Fibroblast of gingiva (primary cell): Measurements from ENCODE around the gene DYNLL1.
A peak's percentile ranks its signal among the peaks of the same experiment; 100 is the strongest.
"Not testable (repeated sequence)": the region's sequence is repeated elsewhere in the genome, so short reads cannot be mapped to it uniquely, and the experiment has no call there.

ENCODE experiments used
- DNase-seq: peaks from one replicate; pipeline ENCODE4 v3.0.0-alpha.2; 2011; ENCODE audit warnings: low read depth

DYNLL1 gene

DNA sequence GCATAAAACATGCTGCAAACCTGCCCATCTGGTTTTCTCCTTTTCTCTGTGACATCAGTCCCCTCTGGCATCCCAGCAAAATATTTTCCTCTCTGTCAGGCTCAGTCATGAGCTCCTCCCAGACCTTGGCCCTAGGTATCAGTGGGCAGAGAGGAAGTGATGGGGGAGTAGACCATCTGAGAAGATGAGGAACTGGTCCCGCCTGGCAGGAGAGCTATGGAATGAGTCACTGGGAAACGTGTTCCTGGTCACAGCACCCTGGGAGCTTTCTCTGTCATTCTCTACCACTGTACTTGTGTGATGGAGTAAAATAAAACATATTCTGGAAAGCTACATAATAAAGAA, 21.3 kb upstream of the DYNLL1 start:
- no peak for DNase-seq

DNA sequence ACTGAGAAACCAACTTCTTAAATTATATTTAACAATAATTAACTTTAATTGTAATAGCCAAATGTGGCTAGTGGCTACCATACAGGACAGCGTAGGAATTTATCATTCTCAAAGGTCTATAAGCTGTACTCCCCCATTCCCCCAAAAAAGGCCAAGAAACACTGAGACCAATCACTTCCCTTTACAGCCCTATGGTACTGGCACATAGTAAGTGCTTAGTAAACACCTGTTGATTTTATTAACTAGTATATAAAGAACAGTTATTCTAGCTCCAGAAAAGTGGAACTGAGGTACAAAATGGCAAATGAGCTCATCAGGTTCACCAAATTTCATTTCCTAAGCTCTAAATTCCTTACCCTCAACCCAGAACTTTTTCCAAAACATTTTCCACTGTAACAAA, 20.3 kb upstream of the DYNLL1 start:
- DNase-seq, result no peak

DNA sequence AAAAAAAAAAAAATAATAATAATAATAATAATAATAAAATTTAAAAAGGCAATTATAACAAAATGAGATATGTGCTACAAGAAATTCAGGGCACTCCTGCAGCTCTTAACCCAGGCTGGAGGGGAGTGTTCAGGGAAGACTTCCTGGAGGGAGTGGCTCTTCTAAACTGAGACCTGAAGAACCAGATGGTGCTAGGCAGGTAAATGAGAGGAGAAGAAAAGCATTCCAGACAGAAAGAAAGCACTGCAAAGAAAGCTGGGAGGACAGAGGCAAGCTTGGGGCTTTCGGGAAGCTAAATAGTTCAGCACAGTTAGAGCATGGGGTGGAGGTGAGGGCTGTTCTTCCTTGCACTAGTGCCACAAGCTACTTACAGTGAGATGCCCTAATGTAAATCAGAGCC, 16.5 kb upstream of the DYNLL1 start:
- no peak for DNase-seq

DNA sequence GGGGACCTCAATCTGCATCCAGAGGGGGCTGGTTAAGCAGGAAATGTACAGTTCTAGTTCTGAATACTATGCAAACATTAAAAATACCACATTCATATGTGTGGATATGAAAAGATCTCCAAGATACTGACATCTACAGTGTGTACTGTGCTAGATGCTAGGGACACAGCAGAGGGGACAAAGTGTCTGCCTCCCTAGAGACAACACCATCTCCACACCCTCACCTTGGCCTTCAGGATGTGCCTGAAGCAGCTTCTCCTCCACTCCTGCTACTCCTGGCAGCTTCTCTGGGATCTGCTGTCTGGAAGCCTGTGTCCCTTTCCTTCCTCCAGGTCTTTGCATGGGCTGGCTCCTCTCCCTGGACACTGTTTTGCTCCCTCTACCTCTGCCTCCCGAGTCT, 15.7 kb upstream of the DYNLL1 start:
- no peak for DNase-seq

DNA sequence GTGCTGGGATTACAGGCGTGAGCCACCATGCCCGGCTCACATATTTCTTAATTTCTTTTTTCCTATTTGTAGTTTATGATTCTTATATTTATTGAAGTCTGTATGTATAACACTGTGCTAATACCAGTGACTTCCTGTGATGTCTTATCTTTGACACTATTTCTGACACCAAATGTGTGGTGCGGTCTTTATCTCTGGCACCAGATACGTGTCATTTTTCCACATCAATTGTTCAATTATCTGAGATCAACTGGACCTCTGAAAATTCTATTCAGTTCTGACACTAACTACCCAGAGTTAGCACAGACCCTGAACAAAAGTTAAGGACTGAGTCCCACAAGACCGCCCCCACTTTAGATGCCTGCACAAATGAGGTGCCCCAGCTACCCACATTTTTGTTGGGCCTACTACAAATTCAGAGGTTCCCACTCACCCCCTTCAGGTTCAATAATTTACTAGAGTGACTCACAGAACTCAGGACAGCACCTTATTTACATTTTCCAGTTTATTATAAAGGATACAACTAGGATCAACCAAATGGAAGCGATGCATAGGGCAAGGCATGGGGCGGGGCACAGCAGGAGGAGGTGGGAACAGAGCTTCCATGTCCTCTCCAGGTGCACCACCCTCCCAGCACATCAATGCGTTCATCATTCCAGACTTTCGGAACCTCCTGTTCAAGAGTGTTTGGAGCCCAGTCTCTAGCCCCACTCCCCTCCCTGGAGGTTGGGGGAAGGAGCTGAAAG, 14.7 kb upstream of the DYNLL1 start:
- no peak for DNase-seq

DNA sequence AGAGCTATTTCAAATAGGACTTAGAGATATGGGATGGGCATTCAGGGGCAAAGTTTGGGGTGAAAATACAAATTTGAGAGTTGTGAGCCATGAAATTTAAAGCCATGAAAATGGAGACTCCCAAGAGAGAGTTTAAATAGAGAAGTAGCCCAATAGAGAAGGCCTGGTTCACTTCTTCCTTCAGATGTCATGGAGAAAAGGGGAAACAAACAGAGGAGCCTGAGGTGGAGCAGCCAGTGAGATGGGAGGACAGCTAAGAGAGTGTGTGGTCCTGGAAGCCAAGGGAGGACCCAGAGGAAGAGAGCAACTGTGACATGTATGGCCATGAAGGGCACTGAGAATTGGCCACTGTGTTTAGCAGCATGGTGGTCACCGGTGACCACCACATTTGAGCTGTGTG, 12.3 kb upstream of the DYNLL1 start:
- no peak for DNase-seq

DNA sequence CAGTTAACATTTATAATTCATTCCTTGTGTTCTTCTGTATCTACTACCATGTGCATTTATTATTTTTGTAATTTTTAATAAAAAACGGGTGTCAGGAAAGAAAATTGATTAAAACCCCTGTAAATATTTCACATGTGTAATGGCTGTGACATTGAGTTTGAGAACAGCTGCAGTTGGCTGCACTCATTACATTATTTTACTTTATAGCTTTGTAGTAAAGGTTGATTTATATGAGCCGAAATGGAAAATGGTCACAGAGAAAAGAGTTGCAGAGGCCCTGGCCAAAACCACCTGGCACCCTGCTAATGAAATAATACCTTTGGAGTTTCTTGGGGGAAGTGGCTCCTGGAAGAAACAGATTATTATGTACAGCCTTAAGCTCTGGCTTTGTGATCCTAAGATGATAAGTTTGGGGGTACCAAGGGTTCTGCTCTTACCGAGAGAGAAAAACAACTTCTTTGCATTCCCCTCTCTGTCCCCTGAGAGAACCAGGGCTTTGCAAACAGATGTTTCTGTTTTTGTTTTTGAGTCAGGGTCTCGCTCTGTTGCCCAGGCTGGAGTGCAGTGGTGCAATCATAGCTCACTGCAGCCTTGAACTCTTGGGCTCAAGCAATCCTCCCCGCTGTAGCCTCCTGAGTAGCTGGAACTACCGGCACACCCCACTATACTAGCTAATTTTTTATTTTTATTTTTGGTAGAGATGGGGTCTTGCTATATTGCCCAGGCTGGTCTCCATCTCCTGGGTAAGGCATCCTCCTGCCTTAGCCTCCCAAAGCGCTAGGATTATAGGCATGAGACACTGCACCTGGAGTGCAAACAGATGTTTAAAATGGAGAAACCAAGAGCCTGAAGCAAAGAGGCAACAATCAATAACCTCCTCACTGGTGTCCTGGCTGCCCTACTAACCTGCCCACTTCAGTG, 9.7 kb upstream of the DYNLL1 start:
- DNase-seq, result no peak

DNA sequence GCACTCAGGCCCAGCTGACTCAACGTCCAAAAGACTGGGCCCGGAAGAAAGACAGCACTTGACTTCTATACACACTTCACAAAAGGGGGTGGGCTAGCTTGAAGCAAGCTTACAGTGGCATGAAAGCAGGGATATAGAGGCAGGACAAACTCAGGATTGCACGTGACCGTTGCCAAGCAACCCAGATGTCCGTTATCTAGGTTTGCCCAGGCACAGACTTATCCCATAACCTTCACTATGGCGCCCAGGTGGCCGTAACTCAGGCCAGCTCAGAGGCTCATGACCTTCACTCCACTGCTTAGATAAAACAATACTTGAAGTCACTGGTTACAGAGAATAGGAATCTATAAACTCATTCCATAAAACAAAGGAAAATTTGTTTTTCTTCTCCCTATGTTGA, 8.4 kb upstream of the DYNLL1 start:
- DNase-seq, result not testable (repeated sequence)

DNA sequence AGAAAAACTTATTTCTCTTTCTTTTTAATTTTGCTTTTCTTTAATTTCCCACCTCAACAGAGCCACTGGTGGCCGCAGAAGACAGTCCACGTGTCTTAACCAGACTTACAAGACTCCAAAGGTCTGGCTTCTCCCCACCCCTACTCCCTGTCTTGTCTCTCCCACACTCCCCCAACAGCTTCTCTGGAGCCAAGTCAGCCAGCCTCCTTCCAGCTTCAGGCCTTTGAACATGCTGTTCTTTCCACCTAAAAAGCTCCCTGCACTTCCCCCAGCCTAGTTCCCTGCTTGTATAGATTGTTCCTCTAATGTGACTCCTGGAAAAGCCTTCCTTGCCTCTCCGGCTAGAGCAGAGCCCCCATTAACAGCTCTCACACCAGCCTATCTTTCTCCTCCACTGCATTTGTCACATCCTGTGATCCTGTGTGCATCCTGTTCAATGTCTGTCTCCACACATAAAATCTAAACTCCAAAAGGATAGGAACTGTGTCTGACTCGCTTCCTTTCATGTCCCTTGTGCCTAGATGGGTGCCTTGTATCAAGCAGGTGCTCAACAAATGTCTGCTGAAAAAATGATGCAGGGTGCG, 7.8 kb upstream of the DYNLL1 start:
- DNase-seq, result no peak

DNA sequence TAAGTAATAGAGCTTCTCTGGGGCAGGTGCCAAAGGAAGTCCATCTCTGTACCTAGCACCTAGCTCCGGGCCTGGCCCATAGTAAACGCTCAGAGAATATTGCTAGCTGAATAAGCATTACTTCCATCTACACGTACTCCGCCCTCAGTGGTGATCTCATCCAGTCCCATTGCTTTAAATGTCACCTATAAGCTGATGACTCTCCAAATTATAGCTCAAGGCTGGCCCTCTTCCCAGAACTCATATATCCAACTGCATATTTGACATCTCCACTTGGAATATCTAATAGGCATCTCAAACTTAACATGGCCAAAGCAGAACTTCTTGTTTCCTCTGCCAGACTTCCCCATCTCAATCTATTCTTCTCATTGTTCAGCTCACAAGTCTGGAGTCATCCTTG, 6.9 kb upstream of the DYNLL1 start:
- DNase-seq, result no peak

DNA sequence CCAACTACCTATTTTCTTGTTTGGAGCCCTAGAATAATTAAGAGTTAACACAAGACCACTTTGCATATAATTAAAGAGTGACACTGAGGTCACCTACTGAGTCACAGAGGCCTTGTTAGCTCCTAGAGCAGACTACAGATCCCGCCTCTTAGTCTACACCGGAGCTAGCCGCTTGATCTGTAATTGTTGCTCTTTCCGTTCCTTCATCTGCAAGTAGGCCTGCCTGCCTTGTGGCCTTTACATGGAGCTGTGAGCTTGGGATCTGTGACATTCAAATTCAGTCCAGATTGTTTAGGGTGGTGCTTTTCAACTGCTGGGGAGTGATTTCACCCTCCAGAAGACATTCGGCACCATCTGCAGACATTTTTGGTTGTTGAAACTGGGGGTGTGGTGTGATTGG, 5.6 kb upstream of the DYNLL1 start:
- DNase-seq, result no peak

DNA sequence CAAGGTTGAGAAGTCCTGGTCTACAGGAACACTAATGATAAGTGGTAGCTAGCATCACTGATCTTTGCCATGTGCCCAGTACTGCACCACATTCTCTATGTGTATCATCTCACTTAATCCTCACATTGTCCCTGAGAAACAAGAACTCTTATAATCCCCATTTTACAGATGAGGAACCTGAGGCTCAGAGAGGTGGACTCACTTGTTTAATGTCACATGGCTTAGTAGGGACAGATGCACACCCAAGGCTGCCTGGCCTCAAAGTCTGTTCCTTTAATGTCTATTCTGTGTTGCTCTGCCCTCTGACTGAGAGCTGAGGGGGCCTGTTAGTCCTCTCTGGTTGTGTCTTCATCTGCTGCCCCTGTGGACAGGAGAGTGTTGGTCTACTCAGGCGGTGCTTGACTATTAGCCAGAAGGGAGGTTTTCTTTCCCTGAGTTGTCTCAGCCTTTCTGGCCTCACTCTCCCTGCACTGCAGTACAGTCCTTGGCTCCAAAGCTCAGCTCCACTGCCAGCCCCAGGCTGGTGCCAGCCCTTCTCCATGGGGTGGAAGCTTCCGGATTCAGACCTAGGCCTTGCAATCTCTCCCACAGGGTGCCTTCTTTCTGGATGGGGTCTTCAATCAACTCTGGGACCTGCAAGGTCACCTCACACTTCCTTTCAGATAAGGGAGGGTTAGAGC, 4.9 kb upstream of the DYNLL1 start:
- no peak for DNase-seq

DNA sequence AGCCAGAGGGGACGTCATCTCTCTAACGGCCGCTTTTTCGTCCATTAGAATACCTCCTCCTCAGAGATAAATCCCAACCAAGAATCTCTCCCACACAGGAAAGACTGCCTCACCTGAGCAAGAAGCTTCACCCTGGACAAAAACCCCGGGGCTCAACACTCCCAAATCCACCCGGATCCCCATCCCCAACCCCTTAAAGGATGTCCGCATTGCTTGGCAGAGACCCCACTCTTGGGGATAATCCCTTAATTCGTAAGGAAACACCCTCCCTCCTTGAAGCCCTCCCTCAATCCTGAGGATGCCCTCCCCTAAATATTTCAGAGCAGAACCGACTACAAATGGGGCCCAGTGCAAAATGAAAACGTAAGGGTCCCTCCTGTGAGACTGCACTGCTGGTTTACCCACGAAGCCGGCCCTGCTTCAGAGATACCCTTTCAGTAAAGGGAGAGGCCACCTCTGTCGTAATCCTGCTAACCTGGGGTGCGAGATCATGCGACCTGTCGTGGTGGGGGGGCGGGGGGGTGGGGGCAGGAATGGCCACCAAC, 655 bp upstream of the DYNLL1 start:
- DNase-seq, result no peak

DNA sequence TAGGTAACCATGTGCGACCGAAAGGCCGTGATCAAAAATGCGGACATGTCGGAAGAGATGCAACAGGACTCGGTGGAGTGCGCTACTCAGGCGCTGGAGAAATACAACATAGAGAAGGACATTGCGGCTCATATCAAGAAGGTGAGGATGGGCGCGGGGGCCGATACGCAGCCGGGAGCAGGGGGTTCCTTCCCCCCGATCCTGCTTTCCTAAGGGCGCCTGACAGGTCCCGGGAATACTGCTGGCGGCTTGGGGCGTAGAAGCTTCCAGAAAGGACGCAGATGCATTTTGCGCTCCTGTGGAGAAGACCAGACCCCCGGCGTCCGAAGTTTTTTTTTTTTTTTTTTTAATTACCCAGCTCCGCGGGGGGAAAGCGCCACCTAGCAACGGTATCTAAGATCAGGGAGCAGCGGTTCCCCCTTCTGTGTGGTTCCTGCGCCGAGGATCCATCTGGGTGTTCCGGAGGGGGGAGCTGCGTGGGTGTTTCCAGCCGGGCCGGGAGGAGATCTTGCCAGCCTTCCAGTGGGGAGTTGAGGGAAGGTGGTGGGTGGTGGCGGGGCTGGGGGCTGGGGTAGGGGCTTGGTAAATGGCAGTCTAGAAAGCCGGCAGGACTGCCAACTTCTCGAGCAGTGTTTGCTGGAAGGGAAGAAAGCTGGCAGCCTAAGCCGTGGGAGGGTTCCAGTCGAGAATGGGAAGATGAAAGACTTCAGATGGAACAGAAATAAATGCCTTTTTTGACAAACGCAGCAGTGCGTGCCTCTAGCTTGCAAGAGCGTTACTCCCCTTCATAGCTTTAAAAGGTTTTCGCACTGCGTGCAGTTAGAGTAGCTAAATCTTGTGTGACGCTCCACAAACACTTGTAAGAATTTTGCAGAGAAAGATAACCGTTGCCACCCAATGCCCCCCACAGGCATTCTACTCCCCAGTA, 764 bp downstream of the DYNLL1 start:
- peak; percentile 34 for DNase-seq

DNA sequence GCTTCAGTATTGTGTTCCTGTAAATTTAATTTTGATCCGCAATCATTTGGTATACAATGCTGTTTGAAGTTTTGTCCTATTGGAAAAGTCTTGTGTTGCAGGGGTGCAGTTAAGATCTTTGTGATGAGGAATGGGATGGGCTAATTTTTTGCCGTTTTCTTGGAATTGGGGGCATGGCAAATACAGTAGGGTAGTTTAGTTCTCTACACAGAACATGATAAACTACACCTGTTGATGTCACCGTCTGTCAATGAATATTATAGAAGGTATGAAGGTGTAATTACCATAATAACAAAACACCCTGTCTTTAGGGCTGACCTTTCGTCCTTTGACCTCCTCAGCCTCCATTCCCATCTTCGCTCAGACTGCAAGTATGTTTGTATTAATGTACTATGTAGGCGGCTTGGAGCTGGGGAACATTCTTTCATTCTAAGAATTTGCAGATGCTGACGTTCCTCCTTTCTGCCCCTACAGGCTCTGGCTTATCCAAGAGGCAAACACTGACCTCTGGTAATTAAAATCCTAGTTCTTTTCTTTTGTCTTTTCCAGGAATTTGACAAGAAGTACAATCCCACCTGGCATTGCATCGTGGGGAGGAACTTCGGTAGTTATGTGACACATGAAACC, 1.7 kb downstream of the DYNLL1 start:
- DNase-seq, result peak; percentile 20

DNA sequence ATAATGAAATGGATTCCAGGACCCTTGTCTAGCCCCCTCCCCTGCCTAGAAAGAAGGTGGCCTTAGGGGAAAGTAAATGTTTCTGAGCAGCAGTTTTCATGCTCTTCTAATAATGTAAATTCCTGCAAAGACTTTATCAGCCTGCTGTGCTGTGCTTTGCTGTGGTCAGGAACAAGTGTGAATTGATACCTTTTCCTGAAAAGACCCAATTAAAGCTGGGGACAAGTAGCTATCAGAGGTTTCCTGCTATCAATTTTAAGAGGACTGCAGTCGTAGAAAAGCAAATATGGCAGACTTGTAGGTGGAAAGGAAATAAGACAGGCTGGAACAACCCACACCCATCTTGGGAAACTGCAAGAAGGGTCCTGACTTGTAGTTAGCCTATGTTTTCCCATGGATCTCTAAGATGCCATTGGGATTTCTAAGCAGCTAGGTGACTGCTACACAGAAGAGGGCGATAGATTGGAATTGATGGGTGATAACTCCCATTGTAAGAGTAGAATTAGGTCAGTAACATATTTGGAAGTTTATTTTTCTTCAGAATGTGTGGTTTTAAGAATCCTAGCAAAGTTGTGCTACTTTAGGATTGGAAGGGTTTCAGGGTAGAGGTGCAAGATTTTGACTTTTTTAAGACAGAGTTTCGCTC, 3.1 kb downstream of the DYNLL1 start:
- no peak for DNase-seq

DNA sequence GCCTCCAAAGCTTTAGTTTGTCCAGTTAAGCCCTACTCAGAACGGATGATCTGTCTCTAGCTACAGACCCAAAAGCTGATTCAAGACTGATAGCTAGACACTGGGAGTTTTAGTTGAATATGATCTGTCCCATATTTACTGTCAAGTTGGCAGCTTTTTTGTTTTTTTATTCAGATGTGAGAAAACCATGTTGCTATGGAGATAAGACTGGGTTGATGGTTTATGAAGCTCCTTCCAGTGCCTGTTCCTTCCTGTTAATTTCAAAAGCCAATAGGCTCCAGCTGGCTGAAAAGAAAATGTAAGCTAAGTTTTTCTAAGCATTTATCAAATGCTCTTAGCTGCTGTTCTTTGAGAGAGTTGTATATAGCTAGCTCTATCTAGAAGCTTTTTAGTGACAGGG, 4.7 kb downstream of the DYNLL1 start:
- DNase-seq, result peak; percentile 62

DNA sequence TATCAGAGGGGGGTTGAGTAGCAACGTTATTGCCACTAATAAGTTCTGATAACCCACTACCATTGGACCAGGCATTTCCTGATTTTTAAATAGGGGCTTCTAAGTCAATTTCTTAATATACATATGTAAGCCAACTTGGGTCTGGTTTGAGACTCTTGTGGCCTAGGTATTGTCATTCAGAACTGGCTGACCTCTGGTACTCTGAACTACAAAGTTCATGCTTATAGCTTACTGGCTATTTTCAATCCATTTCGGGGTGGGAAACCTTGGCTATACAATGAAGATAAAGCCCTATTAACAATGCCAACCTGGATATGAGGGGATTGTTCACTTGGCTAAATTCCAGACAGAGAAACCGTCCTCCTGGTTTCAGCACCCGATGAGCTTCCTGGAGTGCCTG, 8.7 kb downstream of the DYNLL1 start:
- no peak for DNase-seq

DNA sequence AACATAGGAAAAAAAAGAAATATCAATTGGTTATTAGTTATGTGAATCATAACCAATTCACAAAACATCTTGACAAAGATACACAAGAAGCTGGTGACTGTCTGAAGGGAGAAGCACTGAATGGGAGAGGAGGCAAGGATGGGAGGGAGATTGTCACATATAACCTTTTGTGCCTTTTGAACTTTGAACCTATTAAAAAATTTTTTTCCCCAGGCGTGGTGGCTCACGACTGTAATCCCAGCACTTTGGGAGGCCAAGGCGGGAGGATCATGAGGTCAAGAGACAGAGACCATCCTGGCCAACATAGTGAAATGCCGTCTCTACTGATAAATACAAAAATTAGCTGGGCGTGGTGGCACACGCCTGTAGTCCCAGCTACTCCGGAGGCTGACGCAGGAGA, 12.6 kb downstream of the DYNLL1 start:
- DNase-seq, result no peak

DNA sequence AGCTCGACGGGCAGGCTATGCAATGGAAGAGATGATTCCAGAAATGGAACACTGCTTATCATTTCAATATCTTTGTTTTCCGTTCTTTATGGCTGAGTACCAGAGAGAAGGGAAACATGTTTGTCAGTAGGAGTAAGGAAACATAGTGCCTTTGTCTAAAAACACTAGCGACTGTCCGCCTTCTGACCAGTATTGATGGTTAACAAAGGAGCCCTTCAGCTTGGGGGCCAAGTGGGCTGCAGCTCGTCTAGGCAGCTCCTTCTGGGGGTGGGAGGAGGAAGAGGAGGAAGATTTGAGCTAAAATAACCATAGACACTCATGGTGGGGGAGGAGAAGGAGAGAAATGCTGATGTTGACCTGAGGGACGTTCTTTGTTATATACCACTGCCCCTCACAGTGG, 18.1 kb downstream of the DYNLL1 start:
- no peak for DNase-seq
